ENCODE measurements around the gene FXYD6. TPM values are rescaled to one million over a fixed set of nuclear protein-coding genes. Genes with fewer than 3 reads are reported as not detected.
"Not testable (repeated sequence)": the region's sequence is repeated elsewhere in the genome, so short reads cannot be mapped to it uniquely, and the experiment has no call there.

Gene FXYD6
- polyA plus RNA-seq, 3 donors: 111 to 141 (median 136) TPM

DNA sequence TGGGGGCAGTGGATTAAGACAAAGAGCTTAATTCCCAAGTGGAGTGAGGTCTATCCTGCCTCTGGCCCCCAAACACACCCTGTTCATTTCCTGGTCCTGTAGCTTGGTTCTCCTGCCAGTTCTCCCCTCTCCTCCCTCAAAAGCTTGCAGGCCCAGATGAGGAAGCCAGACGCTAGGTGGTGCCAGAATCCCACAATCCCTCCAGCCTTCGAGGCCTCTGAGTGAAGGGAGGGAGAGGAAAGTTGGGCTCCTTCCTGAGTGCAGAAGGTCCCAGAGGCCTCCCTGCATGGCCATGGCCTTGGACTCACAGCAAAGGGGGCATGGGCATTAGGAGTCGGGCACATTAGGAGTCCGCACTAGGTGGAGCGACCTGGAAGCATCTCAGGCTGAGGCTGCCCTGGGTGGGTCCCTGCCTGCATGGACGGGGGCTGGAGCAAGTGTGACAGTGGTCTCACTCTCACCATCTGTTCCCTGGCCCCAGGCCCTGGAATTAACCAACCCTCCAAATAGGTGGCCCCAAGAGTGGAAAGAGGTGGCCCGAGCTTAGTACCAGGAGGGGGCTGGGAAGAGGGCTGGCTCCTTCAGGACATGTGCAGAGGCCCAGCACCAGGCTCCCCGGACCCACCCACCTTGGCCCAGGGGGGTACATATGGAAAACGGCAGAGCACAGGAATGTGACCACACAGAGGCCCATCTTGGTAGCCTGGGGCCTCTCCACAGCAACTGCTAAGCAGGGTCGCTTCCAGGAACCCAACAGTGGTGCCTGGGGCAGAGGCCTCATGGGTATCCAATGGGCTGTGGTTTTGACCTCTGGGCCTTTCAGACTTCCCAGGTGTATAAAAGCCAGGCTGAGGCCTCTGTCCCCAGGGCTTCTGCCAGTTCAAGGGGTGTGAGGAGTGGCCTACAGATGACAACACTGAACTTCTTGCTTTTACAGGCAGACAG, 57.1 kb downstream of the FXYD6 start:
- peak; percentile 86 for DNase-seq

DNA sequence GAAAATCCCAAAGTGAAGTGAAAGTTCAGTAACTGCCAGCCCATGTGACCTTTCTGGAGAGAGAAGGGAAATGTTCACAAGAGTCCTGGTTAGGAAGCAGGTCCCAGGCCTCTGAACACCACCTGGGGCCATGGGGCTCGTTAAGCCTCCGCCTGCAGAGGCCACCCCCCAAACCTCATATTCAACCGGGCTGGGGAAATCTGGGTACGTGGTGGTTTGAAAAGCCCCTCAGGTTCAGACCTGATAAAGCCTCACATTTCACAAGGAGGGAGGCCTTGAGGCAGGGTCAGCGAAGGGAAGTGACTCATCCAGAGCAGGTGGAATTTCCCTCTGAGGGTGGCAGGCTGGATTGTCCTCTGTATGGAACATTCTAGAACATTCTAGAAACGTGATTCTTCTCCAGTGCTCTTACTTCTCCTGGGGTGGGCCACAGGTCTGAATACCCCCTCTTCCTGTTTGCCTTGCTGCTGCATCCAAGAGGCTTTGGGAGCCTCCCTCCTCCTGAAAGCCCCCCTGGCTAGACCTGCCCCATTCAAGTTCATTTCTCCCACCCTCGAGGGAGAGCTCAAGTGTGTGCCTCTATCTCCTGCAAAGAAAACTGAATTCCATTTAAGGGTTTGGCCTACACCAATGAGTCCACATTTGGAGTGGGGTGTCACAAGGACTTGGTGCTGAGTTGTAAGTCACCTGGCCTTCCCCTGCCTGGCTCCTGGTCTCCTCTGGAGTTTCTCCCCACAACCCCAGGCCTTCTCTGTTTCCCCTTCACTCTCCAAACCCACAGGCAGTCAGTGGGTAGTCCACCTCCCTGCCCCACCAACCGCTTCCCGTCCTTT, 58.2 kb downstream of the FXYD6 start:
- no peak for DNase-seq

DNA sequence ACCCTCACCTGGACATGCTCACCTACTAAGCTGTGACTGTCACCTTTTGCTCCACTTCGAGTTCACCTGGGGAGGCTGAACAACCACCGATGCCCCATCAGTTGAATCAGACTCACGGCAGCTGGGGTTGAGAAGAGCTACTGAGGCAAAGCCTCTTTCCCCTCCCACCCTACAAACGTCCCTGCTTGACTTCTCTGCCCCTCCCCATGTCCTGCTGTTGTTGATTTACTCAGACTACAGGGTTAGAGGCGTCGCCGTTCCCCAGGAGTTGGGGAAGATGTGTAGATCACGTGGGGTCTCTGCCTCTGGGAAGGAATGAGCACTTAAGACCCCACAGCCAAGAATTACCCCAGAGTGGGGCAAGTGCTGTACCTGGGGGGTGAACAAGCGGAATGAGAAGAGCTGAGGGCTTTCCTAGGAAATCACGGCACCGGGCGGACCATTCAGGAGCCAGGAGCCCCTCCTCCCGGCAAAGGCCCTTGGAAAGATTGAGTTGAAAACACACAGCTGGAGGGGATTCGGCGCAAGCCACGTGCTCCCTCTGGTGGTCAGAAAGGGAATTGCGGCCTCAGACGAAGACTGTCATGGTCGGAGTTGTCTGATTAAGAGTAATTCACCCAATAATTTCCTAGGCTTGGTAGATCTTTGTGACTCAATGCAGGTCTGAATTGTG, 59.0 kb downstream of the FXYD6 start:
- DNase-seq: peak; percentile 86

DNA sequence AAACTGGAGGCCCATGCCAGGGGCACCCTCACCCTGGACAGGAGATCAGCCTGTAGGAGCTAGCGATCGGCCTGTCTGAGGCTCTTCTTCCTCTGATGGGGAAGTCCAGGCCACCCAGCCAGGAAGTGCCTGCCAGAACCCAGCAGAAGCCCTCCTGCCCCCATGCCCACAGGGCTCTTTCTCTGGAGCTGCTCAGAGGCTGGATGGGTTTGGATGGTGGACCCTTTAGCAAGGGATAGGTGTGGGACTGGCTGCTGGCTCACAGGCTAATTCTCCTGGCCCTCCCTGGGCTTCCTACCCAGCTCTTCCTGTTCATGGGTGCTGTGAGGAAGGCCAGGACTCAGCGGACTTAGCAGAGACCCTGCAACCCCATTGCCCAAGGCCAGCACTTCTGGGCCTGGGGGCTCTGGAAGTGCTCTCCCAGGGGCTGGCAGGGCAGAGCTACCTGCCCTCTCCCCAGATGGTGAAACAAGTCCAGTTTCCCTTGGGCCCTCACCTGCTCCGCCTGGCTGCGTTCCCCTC, 59.6 kb downstream of the FXYD6 start:
- DNase-seq: no peak

DNA sequence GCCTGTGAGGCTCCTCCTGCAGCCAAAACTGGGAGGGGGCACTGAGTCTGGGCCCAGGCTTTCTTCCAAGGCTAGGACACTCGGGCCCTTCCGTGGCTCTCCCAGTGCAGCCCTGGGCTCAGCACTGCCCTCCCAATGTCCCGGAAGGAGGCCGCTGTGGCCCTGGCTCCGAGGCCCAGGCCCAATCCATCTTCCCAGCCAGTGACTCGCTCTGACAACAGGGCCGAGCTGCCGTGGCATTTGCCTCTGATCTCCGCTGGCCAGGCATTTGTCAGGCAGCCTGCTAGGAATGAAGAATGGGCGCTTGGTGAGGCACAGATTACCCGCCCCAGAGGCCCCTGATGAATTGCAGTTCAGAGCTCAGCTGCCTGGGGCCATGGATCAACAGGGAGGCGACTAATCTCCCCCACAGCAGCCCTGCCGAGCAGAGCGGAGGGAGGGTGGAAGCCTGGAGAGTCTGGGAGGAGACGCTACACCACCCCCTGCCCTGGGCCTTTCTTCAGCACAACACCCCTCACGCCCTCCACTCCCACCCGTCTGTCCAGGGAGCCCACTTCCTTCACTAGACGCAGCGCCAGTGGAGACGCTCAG, 60.2 kb downstream of the FXYD6 start:
- peak; percentile 86 for DNase-seq

DNA sequence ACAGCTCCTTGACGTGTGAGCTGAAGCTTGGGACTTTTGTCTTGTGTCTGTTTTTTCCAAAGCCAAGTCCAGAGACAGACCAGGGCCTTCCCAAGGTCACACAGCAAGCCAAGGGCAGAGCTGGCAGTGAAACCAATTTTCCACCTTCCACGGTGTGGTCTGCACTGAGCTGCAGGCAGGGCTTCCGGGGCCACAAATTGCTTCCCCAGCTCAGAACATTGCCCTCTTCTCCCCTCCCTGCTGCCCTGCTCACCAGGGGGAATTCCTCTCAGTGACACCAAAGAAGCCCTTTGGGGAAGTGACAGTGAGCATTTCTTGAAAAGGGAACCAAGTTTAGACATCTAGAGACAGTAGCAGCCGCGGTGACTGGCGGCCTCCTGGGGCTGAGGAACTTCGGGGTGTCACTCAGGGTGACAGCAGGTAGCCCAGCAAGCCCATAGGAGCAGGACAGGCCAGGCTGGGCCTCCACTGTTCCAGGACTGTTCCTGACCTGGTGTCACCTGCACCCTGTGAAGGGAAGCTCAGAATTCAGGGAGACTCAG, 61.1 kb downstream of the FXYD6 start:
- no peak for DNase-seq

DNA sequence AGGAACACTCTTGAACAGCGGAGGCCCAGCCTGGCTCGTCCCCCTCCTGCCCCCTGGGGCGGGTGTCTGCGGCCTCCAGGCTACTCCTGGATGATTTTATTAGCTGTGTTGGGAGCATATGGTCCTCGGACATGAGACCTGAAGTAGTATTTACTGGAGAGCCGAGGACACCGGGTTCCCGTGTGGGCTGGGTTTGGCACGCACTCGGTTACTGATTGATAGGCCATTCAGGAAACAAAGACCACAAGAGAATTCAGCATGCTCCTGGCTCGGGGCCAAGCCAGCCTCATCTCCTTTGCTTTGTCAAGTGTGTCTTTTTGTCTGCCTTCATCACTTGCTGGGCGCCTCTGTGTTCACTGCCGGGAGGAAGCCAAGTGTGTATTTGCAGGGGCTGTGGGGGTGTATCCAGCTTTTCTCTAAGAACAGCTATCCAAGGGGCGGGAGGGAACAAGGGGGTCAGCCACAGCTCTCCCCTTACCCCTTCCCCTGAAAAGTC, 61.6 kb downstream of the FXYD6 start:
- peak; percentile 82 for DNase-seq

DNA sequence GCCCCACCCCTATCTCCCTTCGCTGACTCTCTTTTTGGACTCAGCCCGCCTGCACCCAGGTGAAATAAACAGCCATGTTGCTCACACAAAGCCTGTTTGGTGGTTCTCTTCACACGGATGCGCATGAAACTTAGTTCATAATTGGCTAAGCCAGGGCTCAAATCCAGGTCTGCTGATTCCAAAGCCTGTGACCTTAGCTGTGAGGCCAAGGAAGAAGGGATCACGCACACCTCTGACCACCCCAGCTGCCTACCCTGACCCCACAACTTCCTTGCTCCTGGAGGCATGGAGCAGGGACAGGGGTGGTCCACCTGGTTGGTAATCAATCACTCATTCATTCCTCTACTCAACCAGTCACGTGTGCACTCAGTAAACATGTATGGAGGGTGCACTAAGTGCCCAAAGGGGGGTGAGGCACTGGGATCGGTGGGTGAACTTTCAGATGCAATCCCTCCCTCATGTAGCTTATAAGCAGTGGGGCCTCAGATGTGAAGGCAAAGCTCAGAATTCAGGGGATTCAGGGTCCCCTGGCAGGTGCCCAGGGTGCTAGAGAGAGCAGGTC, 62.2 kb downstream of the FXYD6 start:
- DNase-seq: no peak

DNA sequence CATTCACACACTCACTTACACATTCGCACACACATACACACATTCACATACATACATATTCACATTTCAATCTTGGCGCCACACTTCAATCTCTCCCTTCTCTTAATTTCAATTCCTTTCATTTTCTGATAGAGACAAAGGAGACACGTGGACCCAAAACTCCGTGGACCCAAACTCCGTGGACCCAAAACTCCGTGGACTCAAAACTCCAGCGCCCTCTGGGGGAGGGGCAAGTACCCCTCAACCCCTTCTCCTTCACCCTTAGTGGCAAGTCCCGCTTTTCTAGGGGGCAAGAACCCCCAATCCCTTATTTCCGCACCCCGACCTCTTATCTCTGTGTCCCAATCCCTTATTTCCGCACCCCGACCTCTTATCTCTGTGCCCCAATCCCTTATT, 66.4 kb downstream of the FXYD6 start:
- DNase-seq: not testable (repeated sequence)

DNA sequence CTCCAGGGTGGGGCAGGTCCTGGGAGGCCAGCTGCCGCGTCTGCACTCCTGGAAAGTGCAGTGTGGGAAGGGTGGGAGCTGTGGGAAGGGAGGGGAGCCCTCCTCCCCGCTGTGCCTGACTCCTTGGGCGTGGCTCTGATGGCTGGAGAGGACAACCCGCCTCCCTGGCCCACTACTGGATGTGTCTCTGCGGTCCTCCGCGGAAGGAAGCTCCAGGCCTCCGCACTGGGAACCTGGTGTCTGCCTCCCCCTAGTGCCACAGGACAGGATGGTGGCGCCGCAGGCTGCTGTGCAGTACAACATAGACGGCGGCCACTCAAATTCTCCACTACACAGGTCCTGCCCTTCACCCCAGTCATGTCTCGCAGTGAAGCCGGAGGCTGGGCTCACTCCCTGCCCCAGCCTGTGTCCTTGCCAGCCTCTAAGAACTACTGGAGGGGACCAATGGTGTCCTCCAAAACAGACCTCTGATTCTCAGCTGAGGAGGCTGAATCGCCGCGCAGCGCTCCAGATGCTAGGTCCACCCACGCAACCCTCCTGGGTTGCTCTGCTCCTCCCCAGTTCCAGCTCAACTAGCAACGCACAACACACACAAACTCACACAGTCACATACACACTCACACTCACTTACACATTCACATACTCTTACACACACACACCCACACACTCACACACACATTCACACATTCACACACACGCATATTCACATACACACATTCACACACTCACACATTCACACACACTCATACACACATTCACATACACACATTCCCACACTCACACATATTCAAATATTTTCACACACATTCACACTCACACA, 67.0 kb downstream of the FXYD6 start:
- DNase-seq: no peak

DNA sequence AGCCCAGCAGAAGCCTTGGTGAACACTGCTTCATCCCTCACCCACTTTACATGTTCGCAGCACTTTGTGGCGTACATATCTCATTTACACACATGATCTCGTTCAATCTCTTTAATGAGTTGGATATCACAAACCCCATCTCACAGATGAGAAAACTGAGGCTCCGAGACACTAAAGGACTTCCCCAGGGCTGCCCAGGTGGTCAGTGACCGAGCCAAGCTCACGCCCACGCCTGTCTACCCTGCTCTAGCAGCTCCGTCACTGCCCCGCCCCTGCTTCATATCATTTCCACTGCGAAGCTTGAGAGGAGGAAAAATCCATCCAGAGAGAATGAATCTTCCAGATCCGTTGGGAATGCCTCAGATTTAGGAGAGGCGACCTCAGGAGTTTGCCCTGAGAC, 67.7 kb downstream of the FXYD6 start:
- DNase-seq: no peak

DNA sequence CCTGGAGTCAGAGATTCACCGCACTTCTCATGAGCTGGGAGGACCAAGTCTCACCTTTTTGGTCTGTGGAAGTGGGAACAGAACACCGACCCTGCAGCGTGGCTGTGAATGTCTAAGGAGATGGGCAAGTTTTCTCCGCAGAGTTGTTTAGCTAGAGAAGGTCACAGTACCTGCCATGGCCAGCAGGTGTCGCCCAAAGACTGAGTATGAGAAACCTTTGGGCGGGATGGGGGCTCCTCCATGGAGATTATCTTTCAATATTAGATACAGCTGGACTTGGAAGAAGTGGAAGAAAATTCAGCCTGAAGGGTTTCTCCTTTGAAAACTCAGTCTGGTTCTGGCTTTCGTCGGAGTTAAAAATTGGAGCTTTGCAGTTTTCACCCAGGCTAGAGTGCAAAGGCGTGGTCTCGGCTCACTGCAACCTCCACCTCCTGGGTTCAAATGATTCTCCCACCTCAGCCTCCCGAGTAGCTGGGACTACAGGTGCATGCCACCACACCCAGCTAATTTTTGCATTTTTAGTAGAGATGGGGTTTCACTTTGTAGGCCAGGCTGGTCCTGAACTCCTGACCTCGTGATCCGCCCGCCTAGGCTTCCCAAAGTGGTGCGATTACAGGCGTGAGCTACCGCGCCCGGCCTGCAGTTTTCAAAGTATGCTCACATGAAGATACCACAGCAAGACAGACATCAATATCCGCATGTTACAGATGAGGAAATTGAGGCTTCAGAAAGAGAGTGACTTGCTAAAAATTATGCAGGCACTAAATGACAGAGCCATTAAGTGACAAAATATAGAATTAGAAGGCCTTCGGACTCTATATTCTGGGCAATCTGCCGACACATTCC, 68.8 kb downstream of the FXYD6 start:
- DNase-seq: no peak

DNA sequence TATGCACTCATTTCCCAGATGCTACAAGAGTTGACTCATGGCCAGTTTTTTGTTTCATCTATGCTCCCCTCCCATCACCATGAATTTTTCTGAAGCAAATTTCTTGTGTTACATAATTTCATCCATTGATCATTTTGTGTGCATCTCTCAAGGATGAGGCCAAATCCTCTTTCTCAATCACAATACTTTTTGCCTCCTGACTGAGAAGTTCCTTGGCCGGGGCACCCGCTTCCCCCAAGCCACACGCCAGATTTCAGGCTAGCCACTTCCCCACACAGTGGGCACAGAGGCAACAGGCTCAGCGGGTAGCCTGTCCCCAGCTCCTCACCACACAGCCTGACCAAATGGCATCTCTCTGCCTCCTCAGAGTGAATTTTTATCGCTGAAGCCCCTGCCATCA, 69.6 kb downstream of the FXYD6 start:
- DNase-seq: no peak

DNA sequence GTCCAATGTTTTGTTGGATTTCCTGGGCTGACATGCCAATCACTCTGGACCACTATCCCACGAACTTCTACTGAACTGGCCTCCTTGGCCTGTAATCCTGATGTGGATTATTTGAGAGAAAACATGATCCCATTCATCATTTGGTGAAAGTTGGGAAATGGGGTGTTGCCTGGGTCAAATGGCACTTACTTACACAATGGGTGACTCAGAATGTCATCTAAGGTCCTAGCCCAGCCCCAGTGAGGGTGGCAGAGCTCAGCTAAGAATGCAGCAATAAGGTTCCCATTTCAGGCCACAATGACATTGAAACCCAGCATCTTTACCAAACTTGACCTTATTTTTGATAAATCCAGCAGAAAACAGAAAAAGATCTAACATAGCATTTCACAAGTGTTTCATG, 71.4 kb downstream of the FXYD6 start:
- DNase-seq: no peak

DNA sequence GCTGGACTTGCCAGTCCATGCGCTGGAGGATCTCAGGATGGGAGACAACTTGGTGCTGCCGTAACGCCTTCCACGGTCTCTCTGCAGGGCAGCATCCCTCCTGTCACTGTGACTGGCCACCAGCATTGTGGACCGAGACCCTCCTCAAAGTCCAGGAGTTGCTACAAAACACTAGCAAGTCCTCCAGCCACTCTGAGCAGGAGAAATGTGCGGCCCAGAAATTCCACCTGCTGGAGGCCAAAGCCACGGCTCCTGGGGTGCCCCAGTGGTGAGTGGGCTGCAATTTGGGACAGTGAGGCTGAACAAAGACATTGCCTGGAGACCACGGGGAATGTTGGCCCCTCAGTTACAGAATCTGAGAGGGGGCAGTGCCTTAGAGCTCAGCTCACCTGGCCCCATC, 72.6 kb downstream of the FXYD6 start:
- DNase-seq: no peak

DNA sequence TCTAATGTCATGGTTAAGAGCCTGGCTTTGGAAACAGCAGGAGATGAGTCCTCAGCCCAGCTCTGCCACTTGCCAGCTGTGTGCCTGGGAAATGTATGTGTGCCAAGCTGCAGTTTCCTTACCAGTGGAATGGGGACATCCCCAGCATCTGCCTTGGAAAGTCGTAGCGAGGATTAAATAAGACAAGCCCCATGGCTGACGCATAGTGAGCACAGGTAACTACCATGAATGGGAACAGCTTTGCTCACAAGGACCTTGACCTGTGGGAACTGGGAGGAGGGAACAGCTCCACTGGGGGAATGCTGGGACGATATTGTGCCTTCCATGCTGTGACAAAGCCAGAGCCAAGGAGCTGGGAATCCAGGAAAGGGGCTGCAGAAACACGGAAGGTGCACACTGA, 76.8 kb downstream of the FXYD6 start:
- no peak for DNase-seq

DNA sequence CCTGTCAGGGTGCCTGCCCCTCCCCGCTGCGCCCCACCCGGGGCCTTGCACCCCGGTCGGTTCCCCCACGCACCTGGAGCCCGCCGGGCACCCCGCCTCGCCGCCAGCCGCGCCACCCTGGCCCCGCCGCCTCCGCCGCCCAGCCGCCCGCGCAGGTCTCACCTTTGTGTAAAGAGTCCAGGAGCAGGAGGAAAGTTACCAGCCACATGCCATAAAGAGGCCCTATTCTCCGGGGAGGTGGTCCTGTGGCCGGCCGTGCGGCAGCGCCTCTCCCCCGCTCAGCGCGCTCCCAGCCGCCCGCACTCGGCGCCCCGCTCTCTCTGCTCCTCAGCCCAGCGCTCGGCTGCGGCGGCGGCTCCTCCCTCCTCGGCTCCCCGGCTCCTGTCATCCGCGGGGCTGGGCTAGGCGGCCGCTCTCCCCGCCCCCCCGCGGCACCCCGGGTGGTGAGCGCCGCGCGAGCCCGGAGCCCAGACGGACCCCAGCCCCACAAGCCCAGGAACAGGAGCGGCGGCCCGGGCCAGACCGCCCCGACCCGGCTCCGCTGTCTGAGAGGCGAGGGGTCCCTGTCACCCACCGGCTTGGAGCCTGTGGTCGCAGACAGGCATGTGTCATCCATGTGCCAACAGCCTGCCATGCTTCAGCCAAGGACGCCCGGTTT, 79.5 kb downstream of the FXYD6 start, which contains the start of gene DSCAML1:
DSCAML1 (minus strand) TSS at position 345 of the 658 bp plus-strand sequence; CDS start at position 208, 137 bp downstream.
- no peak for DNase-seq

DNA sequence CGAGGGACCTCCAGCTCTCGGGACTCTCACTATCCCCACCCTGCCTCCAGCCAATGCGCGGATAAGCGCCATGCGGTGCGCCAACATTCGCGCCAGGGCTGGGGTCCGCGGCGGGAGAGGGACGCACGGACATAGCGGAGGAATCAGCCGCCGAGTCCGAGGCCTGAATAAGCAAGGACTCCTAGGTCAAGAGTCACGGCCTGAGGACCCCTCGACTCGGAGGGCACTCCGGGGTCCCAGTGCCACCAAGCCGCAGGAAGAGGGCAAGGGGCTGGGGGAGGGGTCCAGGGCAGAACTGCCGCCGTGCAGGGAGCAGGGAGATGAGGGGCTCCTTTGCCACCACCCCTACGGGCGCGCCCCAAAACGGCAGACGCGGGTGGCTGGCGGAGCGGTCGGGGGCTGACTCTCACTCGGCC, 80.0 kb downstream of the FXYD6 start:
- no peak for DNase-seq
